GM12878 (cell line): ENCODE results near the gene ANKRD11. TPM values are rescaled to one million over a fixed set of nuclear protein-coding genes. Genes with fewer than 3 reads are reported as not detected.

ENCODE experiments used
- ATAC-seq: fragments of 200-7000 bp; cut with Tn5 transposase; 3 replicates; pipeline ENCODE4 v1.9.1; 2020; ENCODE audit warnings: mild to moderate bottlenecking, moderate library complexity
- BruUV-seq: library from RNA; stranded (reverse); fragments of 400-500 nt; replicated peaks from 2 replicates; lab custom pipeline; 2021; lab: Mats Ljungman, UMichigan
- CTCF ChIA-PET: fragments of 300-600 bp; sonication (Branson Sonifier 250); formaldehyde crosslinking; extraction: SDS; loops from one replicate; lab custom pipeline; 2021; ENCODE audit warnings: inconsistent platforms; lab: Yijun Ruan, JAX
- POLR2A ChIA-PET: fragments of 350-600 bp; formaldehyde crosslinking; extraction: SDS; loops from one replicate; lab custom pipeline; 2021; ENCODE audit warnings: inconsistent platforms; lab: Charles Lee
- RAD21 ChIA-PET: fragments of 300-600 bp; sonication (Branson Sonifier 250); formaldehyde crosslinking; loops from one replicate; lab custom pipeline; 2023; ENCODE audit warnings: antibody characterized with exemption; ENCODE audit not compliant: unreplicated experiment; lab: Charles Lee
- SMC1A ChIA-PET: fragments of 300-600 bp; sonication (Branson Sonifier 250); formaldehyde crosslinking; loops from one replicate; lab custom pipeline; 2023; ENCODE audit not compliant: unreplicated experiment, uncharacterized antibody; lab: Charles Lee
- DNase-seq: peaks from one replicate; pipeline ENCODE4 v3.0.0-alpha.2; 2011; ENCODE audit warnings: low read depth, low spot score
- FAIRE-seq: peaks from 3 replicates; lab custom pipeline; 2011; peaks lifted over from hg19 to GRCh38; lab: Jason Lieb, UNC
- H2AFZ ChIP-seq: 2 replicates; pipeline ENCODE4 v1.6.0; 2011; ENCODE audit warnings: low read depth, low read length, control low read depth; ENCODE audit not compliant: control insufficient read depth
- H3K27ac ChIP-seq: 2 replicates; pipeline ENCODE4 v1.5.1; 2011; ENCODE audit warnings: control low read depth; ENCODE audit not compliant: control insufficient read depth, insufficient read depth
- H3K27me3 ChIP-seq, 2 experiments: replicated peaks in 1 of 2; 2 replicates each; pipeline versions ENCODE4 v1.6.0 to v1.6.1; 2011; ENCODE audit warnings: low read length in 1 of 2; ENCODE audit not compliant: control insufficient read depth in 2 of 2, insufficient read depth in 2 of 2
- H3K36me3 ChIP-seq, 2 experiments: 2 replicates each; pipeline ENCODE4 v1.5.1; 2011; ENCODE audit warnings: low read length in 1 of 2; ENCODE audit not compliant: control insufficient read depth in 2 of 2, insufficient read depth in 2 of 2
- H3K4me1 ChIP-seq: 2 replicates; pipeline ENCODE4 v1.6.1; 2011; ENCODE audit warnings: mild to moderate bottlenecking, low read length, moderate library complexity, mixed read lengths; ENCODE audit not compliant: control insufficient read depth, insufficient read depth
- H3K4me2 ChIP-seq: 2 replicates; pipeline ENCODE4 v1.6.0; 2011; ENCODE audit warnings: control low read depth; ENCODE audit not compliant: control insufficient read depth, insufficient read depth
- H3K4me3 ChIP-seq: fragments of 200-600 bp; sonication (generic); 2 replicates; pipeline ENCODE4 v1.5.1; 2016
- H3K79me2 ChIP-seq: 2 replicates; pipeline ENCODE4 v1.6.0; 2011; ENCODE audit warnings: low read length; ENCODE audit not compliant: control insufficient read depth, insufficient read depth
- H3K9ac ChIP-seq: 2 replicates; pipeline ENCODE4 v1.8.0; 2011; ENCODE audit warnings: low read length, control low read depth, mixed read lengths; ENCODE audit not compliant: control insufficient read depth, insufficient read depth
- H3K9me3 ChIP-seq: replicated peaks from 3 replicates; pipeline ENCODE4 v1.5.1; 2011; ENCODE audit warnings: mild to moderate bottlenecking, low read length; ENCODE audit not compliant: control insufficient read depth, insufficient read depth
- H4K20me1 ChIP-seq: 2 replicates; pipeline ENCODE4 v1.6.0; 2011; ENCODE audit not compliant: control insufficient read depth, insufficient read depth
- ATF2 ChIP-seq: IDR thresholded peaks from 2 replicates; pipeline ENCODE4 v1.6.1; 2012; ENCODE audit warnings: low read length, inconsistent platforms
- BCL3 ChIP-seq: IDR thresholded peaks from 2 replicates; pipeline ENCODE4 v1.6.1; 2011; ENCODE audit warnings: borderline replicate concordance, low read depth, mild to moderate bottlenecking, moderate library complexity, low read length; ENCODE audit not compliant: insufficient read depth, poor library complexity, severe bottlenecking
- CTCF ChIP-seq, 3 experiments: IDR thresholded peaks in 2 of 3; conservative IDR thresholded peaks in 1 of 3; 2 replicates each; pipeline ENCODE4 v1.5.1; 2011; ENCODE audit warnings: low read depth in 3 of 3, low read length in 3 of 3, mild to moderate bottlenecking in 3 of 3, control low read depth in 2 of 3, moderate library complexity in 2 of 3, inconsistent platforms in 1 of 3, mixed read lengths in 1 of 3; ENCODE audit not compliant: control insufficient read depth in 2 of 3, insufficient read depth in 1 of 3; ENCODE audit errors: extremely low read depth in 1 of 3
- PBX3 ChIP-seq: IDR thresholded peaks from 2 replicates; pipeline ENCODE4 v1.6.1; 2011; ENCODE audit warnings: mild to moderate bottlenecking, low read depth, low read length, moderate library complexity; ENCODE audit not compliant: insufficient replicate concordance
- POLR2A ChIP-seq: IDR thresholded peaks from 2 replicates; pipeline ENCODE4 v1.6.1; 2011; ENCODE audit warnings: low read depth, mild to moderate bottlenecking, low read length
- TCF3 ChIP-seq: IDR thresholded peaks from 2 replicates; pipeline ENCODE4 v1.6.1; 2012; ENCODE audit warnings: low read depth, mild to moderate bottlenecking, low read length, borderline replicate concordance; ENCODE audit not compliant: insufficient read depth
- ZBED1 ChIP-seq: IDR thresholded peaks from 2 replicates; pipeline ENCODE4 v1.6.1; 2016; ENCODE audit warnings: borderline replicate concordance
- WGBS: methylation state at CpG from one replicate; pipeline ENCODE4 v1.1.6; 2016; ENCODE audit warnings: low lambda C conversion rate; ENCODE audit not compliant: insufficient replicate concordance, insufficient coverage; ENCODE audit errors: missing lambda C conversion rate; 5-methylcytosine and 5-hydroxymethylcytosine counted together
- in situ Hi-C: fragments of 300-500 bp; cut with MboI; formaldehyde crosslinking; loops from 9 replicates; pipeline ENCODE4 v1.14.3; 2018; ENCODE audit warnings: mixed read lengths
- intact Hi-C: fragments of 100-400 bp; cut with micrococcal nuclease; formaldehyde crosslinking; loops from one replicate; pipeline ENCODE4 v1.14.2; 2022; ENCODE audit not compliant: unreplicated experiment
- polyA plus RNA-seq, 11 experiments: library from polyadenylated mRNA; depleted of rRNA in 4 of 11; unstranded in 6 of 11; stranded (reverse) in 5 of 11; fragments of >200 nt; fragmentation: Nextera tagmentation in 4 of 11; fragmentation: Illumina TruSeq in 1 of 11; extraction: Ambion mirVana in 4 of 11; extraction: Trizol in 1 of 11; gene quantifications; 1 replicate in 1 of 11; 2 replicates in 10 of 11; pipeline versions ENCODE4 v1.2.1 to v1.2.3, GENCODE V29; 2011 to 2016; ENCODE audit warnings: inconsistent platforms in 2 of 11, missing spikeins in 2 of 11, low read depth in 1 of 11
- total RNA-seq, 4 experiments: library from RNA; depleted of rRNA in 3 of 4; stranded (reverse); fragments of >200 nt in 3 of 4; fragmentation: Illumina TruSeq in 1 of 4; extraction: Trizol in 1 of 4; gene quantifications; 2 replicates each; pipeline versions ENCODE4 v1.2.1 to v1.2.3, GENCODE V29; 2013 to 2021

Gene ANKRD11
- total and polyA plus RNA-seq, 10 of the 15 experiments (the other 5 are each of a cell fraction or from before 2014, with no cell fraction given), result 5.1 to 103 (median 27.4) TPM

GRCh38 chr16:89304181-89304851 is 186.0 kb downstream of the ANKRD11 start:
- FAIRE-seq (no peak), DNase-seq (no peak), ATAC-seq (no peak; the same call in 2 of the 3 replicates)
- Histone ChIP-seq H3K4me1 (no peaks in the 10 kb centered on the region), H4K20me1 (peaks cover 8% of the 10 kb centered on the region; the same call in 1 of the 2 replicates)
- TF ChIP-seq TCF3 (0 out of 2 replicates have a peak, but pooled peaks have one; percentile 57), PBX3 (peak; percentile 4), ZBED1 (no peak), ATF2 (no peak), POLR2A (peak; percentile 66), BCL3 (peak; percentile 89), CTCF (IDR thresholded peaks at IDR 0.05 in 2 of 3, conservative IDR thresholded peaks at IDR 0.05 in 1 of 3; ENCODE audit: control insufficient read depth in 2 of 3, extremely low read depth in 1 of 3, insufficient read depth in 1 of 3, low read depth in 3 of 3, low read length in 3 of 3) (no peak)
- TF ChIP-seq, all 136 proteins: peak for 4
- Histone ChIP-seq H3K27me3 (no peaks in the 10 kb centered on the region), H3K4me2 (no peak overlapping the region), H3K4me3 (no peak overlapping the region), H3K27ac (no peak overlapping the region), H3K79me2 (peaks cover 24% of the 10 kb centered on the region), H3K9me3 (no peaks in the 10 kb centered on the region), H2AFZ (no peak overlapping the region), H3K9ac (no peak overlapping the region), H3K36me3 (peaks cover 20 to 38% of the 10 kb centered on the region in 2 experiments; a peak in 3 of 4 replicates)
- RAD21 ChIA-PET, result no interaction called here
- in situ Hi-C loops (no loop called here), intact Hi-C loops (no loop called here)
- POLR2A ChIA-PET, result no interaction called here
- BruUV-seq, result no TSS peak
- CTCF ChIA-PET, result no interaction called here
- SMC1A ChIA-PET, result no interaction called here
- 98% methylated on average over 16 of the region's 16 CpGs for WGBS
